Loucy (cell line): ENCODE results near the gene MRTFB.

ENCODE experiments used
- H2AFZ ChIP-seq: fragments of 200-600 bp; sonication (generic); 2 replicates; pipeline ENCODE4 v1.6.0; 2016; ENCODE audit warnings: antibody characterized with exemption, mild to moderate bottlenecking, low read length, moderate library complexity
- H3F3A ChIP-seq: fragments of 200-600 bp; 2 replicates; pipeline ENCODE4 v1.6.0; 2016; ENCODE audit warnings: antibody characterized with exemption, low read depth, mild to moderate bottlenecking
- H3K27me3 ChIP-seq: fragments of 200-600 bp; sonication (generic); 2 replicates; pipeline ENCODE4 v1.6.1; 2014; ENCODE audit warnings: low read length, mild to moderate bottlenecking; ENCODE audit not compliant: insufficient read depth, poor library complexity, severe bottlenecking
- H3K36me3 ChIP-seq: fragments of 200-600 bp; sonication (generic); 2 replicates; pipeline ENCODE4 v1.6.1; 2016; ENCODE audit warnings: low read length; ENCODE audit not compliant: insufficient read depth
- H3K4me1 ChIP-seq: fragments of 200-600 bp; sonication (generic); 2 replicates; pipeline ENCODE4 v1.5.1; 2014; ENCODE audit warnings: low read length, mild to moderate bottlenecking; ENCODE audit not compliant: insufficient read depth, poor library complexity, severe bottlenecking
- H3K4me2 ChIP-seq: fragments of 200-600 bp; sonication (generic); 2 replicates; pipeline ENCODE4 v1.6.0; 2014; ENCODE audit warnings: antibody characterized with exemption, low read length, low read depth, mild to moderate bottlenecking; ENCODE audit not compliant: poor library complexity, severe bottlenecking
- H3K4me3 ChIP-seq: fragments of 200-600 bp; sonication (generic); 2 replicates; pipeline ENCODE4 v1.5.1; 2014; ENCODE audit warnings: low read length, mild to moderate bottlenecking, mixed read lengths; ENCODE audit not compliant: poor library complexity, severe bottlenecking
- H3K79me2 ChIP-seq: fragments of 200-600 bp; sonication (generic); 2 replicates; pipeline ENCODE4 v1.6.1; 2014; ENCODE audit warnings: low read length; ENCODE audit not compliant: insufficient read depth
- H3K9ac ChIP-seq: fragments of 200-600 bp; sonication (generic); 2 replicates; pipeline ENCODE4 v1.6.0; 2014; ENCODE audit warnings: mild to moderate bottlenecking, low read depth, low read length, moderate library complexity; ENCODE audit not compliant: poor library complexity, severe bottlenecking
- H3K9me2 ChIP-seq: fragments of 200-600 bp; sonication (generic); replicated peaks from 2 replicates; pipeline ENCODE4 v1.6.1; 2016; ENCODE audit warnings: low read depth, low read length, mixed read lengths
- H3K9me3 ChIP-seq: fragments of 200-600 bp; sonication (generic); 2 replicates; pipeline ENCODE4 v1.6.1; 2014; ENCODE audit warnings: mild to moderate bottlenecking, antibody characterized with exemption, low read length, low read depth; ENCODE audit not compliant: insufficient read depth
- H4K20me1 ChIP-seq: fragments of 200-600 bp; sonication (generic); 2 replicates; pipeline ENCODE4 v1.6.0; 2014; ENCODE audit warnings: antibody characterized with exemption, low read length, mild to moderate bottlenecking; ENCODE audit not compliant: insufficient read depth, poor library complexity, severe bottlenecking
- EZH2phosphoT487 ChIP-seq: fragments of 200-600 bp; IDR thresholded peaks from 2 replicates; pipeline ENCODE4 v1.6.1; 2018; ENCODE audit warnings: antibody characterized with exemption, mild to moderate bottlenecking, moderate library complexity, borderline replicate concordance
- TF ChIP-seq, protein P1 (sequence below): fragments of 200-600 bp; sonication (generic); conservative IDR thresholded peaks from 2 replicates; pipeline ENCODE4 v1.5.1; 2014; ENCODE audit warnings: mild to moderate bottlenecking, antibody characterized with exemption, low read length

The MRTFB gene

DNA sequence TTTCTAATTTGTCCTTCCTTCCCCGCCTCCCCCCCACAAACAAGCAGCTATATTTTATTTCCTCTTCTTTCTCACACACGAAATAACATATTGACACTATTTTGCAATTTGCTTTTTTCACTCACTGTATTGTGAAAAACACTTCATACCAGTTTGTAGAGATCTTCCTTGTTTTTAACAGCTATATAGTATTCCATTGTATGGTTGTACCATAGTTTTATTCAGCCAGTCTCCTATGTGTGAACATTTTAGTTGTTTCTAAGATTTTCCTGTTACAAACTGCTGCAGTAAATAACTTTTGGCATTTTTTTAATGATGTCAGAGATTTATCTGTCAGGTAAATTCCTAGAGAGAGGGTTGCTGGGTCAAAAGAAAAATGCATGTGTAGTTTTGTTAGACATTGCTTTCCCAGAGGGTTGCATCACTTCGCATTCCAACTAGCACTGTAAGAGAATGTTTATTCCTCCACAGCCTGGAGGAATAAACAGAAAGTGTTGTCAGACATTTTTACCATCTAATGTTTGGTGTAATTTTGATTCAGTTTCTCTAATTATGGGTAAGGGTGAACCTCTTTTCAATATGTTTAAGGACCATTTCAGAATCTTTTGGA lies 101.2 kb downstream of the MRTFB start:
- H3K4me3 ChIP-seq = no peak overlapping the region
- H4K20me1 ChIP-seq = no peaks in the 10 kb centered on the region
- H3K27me3 ChIP-seq = no peaks in the 10 kb centered on the region
- no peak overlapping the region for H3K9ac ChIP-seq
- TF ChIP-seq EZH2phosphoT487 = no peak
- TF ChIP-seq, protein P1, sequence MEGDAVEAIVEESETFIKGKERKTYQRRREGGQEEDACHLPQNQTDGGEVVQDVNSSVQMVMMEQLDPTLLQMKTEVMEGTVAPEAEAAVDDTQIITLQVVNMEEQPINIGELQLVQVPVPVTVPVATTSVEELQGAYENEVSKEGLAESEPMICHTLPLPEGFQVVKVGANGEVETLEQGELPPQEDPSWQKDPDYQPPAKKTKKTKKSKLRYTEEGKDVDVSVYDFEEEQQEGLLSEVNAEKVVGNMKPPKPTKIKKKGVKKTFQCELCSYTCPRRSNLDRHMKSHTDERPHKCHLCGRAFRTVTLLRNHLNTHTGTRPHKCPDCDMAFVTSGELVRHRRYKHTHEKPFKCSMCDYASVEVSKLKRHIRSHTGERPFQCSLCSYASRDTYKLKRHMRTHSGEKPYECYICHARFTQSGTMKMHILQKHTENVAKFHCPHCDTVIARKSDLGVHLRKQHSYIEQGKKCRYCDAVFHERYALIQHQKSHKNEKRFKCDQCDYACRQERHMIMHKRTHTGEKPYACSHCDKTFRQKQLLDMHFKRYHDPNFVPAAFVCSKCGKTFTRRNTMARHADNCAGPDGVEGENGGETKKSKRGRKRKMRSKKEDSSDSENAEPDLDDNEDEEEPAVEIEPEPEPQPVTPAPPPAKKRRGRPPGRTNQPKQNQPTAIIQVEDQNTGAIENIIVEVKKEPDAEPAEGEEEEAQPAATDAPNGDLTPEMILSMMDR = no peak
- no peak overlapping the region for H3K4me2 ChIP-seq
- H3K79me2 ChIP-seq = no peaks in the 10 kb centered on the region
- no peaks in the 10 kb centered on the region for H3K4me1 ChIP-seq
- H3K9me2 ChIP-seq = no peaks in the 10 kb centered on the region
- H3K36me3 ChIP-seq = no peaks in the 10 kb centered on the region
- H3K9me3 ChIP-seq = no peaks in the 10 kb centered on the region; the same call in 1 of the 2 replicates
- H2AFZ ChIP-seq = no peak overlapping the region
- no peaks in the 10 kb centered on the region for H3F3A ChIP-seq

DNA sequence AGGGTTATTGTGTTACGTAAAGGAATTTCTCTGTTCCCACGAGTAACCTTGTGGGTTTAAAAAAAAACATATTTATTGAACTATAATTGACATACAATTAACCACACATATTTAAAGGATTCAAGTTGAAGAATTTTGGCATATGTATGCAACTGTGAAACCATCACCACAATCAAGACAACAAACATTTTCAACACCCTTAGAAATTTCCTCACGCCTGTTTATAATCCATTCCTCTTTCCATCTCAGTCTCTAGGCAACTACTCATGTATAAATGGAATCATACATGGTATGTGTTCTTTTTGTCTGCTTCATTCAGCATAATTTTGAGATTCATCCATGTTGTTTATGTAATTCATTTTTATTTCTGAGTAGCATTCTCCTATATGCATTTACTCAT lies 104.0 kb downstream of the MRTFB start:
- Histone ChIP-seq H3K27me3 (no peaks in the 10 kb centered on the region), H3K79me2 (no peaks in the 10 kb centered on the region), H2AFZ (no peak overlapping the region), H3K9me3 (no peaks in the 10 kb centered on the region; the same call in 1 of the 2 replicates), H3K4me1 (no peaks in the 10 kb centered on the region), H3K9ac (no peak overlapping the region), H4K20me1 (no peaks in the 10 kb centered on the region), H3K9me2 (no peaks in the 10 kb centered on the region), H3K36me3 (no peaks in the 10 kb centered on the region), H3K4me2 (no peak overlapping the region), H3F3A (no peaks in the 10 kb centered on the region), H3K4me3 (no peak overlapping the region)
- TF ChIP-seq, protein P1 = no peak
- TF ChIP-seq EZH2phosphoT487 = no peak

DNA sequence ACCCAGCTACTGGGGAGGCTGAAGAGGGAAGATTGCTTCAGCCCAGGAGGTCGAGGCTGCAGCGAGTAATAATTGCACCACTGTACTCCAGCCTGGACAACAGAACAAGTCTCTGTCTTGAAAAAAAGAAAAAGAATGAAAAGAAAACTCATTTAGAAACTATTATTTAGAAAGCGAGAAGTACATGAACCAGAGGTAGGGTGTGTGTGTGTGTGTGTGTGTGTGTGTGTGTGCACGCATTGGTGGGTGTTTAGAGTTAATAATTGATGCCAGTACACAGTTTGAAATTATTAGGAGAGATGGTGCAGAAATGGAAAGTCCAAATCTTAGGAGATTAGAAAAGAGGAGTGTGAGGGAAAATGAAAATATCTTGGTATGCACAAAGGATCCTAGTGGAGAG lies 106.6 kb downstream of the MRTFB start:
- Histone ChIP-seq H3K4me3 (no peak overlapping the region), H4K20me1 (no peaks in the 10 kb centered on the region), H3K4me1 (no peaks in the 10 kb centered on the region), H3K27me3 (no peaks in the 10 kb centered on the region), H3K9me3 (no peaks in the 10 kb centered on the region; the same call in 1 of the 2 replicates), H2AFZ (no peak overlapping the region), H3K9me2 (no peaks in the 10 kb centered on the region), H3F3A (no peaks in the 10 kb centered on the region), H3K79me2 (no peaks in the 10 kb centered on the region), H3K9ac (no peak overlapping the region), H3K4me2 (no peak overlapping the region), H3K36me3 (no peaks in the 10 kb centered on the region)
- TF ChIP-seq, protein P1 = no peak
- no peak for TF ChIP-seq EZH2phosphoT487
